Activated CD8-positive, alpha-beta memory T cell treated with anti-CD3 and anti-CD28 coated beads for 24 hours (primary cell): ENCODE data around the gene TBX3.

Source experiments
- DNase-seq: peaks from one replicate; pipeline ENCODE4 v3.0.0-alpha.2; 2020

TBX3 gene

GRCh38 chr12:114682106-114682784, 1.7 kb downstream of the TBX3 start:
- DNase-seq: no peak

- no peak for DNase-seq
Observed at GRCh38 chr12:114681116-114681871, 2.7 kb downstream of the TBX3 start.

GRCh38 chr12:114680604-114681069, 3.3 kb downstream of the TBX3 start:
- DNase-seq: no peak

- no peak for DNase-seq
Observed at GRCh38 chr12:114679942-114680341, 4.0 kb downstream of the TBX3 start.

- no peak for DNase-seq
Observed at GRCh38 chr12:114679452-114679875, 4.5 kb downstream of the TBX3 start.

- DNase-seq: no peak
Observed at GRCh38 chr12:114678718-114679117, 5.3 kb downstream of the TBX3 start.

GRCh38 chr12:114678028-114678427, 5.9 kb downstream of the TBX3 start:
- no peak for DNase-seq

GRCh38 chr12:114676142-114676741, 7.7 kb downstream of the TBX3 start:
- no peak for DNase-seq

- DNase-seq: no peak
Observed at GRCh38 chr12:114674251-114675047, 9.5 kb downstream of the TBX3 start.

GRCh38 chr12:114673901-114674250, 10.1 kb downstream of the TBX3 start:
- DNase-seq: no peak

GRCh38 chr12:114673169-114673833, 10.7 kb downstream of the TBX3 start:
- no peak for DNase-seq

GRCh38 chr12:114672817-114673168, 11.2 kb downstream of the TBX3 start:
- no peak for DNase-seq

- no peak for DNase-seq
Observed at GRCh38 chr12:114671443-114672411, 12.2 kb downstream of the TBX3 start.

- no peak for DNase-seq
Observed at GRCh38 chr12:114671066-114671442, 12.9 kb downstream of the TBX3 start.

- no peak for DNase-seq
Observed at GRCh38 chr12:114670291-114670980, 13.5 kb downstream of the TBX3 start.

- no peak for DNase-seq
Observed at GRCh38 chr12:114669401-114670290, 14.3 kb downstream of the TBX3 start.

- no peak for DNase-seq
Observed at GRCh38 chr12:114668886-114669288, 15.1 kb downstream of the TBX3 start.

- no peak for DNase-seq
Observed at GRCh38 chr12:114668151-114668885, 15.7 kb downstream of the TBX3 start.

- DNase-seq: no peak
Observed at GRCh38 chr12:114667669-114668150, 16.3 kb downstream of the TBX3 start.
